Measurements from ENCODE around the gene BTBD18.
"Not testable (repeated sequence)": the region's sequence is repeated elsewhere in the genome, so short reads cannot be mapped to it uniquely, and the experiment has no call there.

BTBD18 gene

GRCh38 chr11:57727185-57727584 is 24.4 kb downstream of the BTBD18 start:
- DNase-seq, result no peak

DNA sequence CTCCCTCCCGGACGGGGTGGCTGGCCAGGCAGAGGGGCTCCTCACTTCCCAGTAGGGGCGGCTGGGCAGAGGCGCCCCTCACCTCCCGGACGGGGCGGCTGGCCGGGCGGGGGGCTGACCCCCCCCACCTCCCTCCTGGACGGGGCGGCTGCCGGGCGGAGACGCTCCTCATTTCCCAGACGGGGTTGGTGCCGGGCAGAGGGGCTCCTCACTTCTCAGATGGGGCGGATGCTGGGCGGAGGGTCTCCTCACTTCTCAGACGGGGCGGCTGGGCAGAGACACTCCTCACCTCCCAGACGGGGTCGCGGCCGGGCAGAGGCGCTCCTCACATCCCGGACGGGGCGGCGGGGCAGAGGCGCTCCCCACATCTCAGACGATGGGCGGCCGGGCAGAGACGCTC is 34.9 kb downstream of the BTBD18 start:
- DNase-seq, result not testable (repeated sequence)

- no peak for DNase-seq
Measured at GRCh38 chr11:57713835-57714234, 37.8 kb downstream of the BTBD18 start.

DNA sequence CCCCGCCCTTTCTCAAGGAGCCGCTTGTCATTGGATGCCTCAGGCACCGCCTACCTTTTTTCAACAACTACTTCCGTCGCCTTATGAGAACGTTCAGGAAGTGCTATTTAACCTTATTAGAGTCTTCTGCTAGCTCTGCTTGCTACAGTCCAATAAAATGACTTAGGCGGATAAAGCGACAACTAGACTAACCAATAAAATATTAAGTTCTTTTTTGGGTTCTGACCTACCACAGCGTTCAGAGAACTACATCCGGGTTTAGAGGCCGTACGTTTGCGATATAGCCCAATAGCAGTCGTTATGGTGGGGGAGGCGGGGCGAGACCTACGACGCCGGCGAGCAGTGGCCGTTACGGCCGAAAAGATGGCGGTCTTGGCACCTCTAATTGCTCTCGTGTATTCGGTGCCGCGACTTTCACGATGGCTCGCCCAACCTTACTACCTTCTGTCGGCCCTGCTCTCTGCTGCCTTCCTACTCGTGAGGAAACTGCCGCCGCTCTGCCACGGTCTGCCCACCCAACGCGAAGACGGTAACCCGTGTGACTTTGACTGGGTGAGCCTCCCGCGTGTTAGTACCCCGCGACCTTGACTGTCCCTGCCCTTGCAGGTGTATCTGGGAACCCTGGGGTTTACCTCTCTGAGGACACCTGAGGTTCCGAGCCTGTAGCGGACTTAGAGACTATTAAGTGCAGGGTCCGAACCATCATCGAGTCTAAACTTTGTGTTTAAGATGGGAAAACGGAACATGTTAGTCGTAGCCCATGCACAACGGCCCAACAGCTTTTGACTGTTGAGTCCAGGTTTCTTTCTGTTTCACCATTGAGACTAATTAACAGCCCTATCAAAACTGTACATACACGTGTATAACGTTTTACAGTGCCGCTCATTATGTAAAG is 39.1 kb downstream of the BTBD18 start, which contains the start of gene TMX2:
Gene TMX2, plus strand, starts transcription at position 338 of the 895 bp plus-strand sequence. Its CDS starts 26 bp downstream, at position 364.
- peak; percentile 83 for DNase-seq

DNA sequence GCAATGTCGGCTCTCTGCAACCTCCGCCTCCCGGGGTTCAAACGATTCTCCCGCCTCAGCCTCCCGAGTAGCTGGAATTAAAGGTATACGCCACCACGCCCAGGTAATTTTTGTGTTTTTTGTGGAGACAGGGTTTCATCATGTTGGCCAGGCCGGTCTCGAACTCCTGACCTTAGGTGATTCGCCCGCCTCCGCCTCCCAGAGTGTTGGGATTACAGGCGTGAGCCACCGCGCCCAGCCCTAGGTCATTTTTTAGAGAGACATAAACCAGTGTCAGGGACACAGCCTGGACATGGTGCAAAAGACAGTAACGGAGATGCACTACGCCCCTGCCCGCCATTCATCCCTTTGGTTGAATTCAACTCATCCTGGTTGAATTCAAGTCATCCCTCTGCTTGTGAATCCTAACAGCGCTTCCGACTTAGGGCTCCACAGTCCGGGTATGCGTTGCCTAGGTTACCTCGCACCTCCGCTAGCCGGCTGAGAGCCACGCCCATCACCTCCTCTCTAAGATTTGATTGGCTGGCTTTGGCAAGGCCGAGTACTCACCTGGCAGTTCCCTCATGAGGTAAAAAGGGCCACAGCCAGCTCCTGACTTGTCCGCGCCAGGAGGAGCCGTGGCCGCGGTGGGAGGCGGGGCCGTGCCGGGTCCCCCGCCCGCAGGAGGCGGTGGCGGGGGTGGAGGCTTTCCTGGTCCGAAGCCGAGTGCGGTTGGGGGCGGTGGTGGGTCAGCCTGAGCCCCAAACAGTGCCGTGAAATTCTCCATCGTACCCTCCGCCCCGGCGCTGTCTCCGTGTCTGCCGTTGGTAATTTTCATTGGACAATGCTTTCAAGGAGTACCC is 40.0 kb downstream of the BTBD18 start, which contains the start of gene MED19:
Gene MED19, minus strand, starts transcription at position 802 of the 842 bp plus-strand sequence. Its CDS starts 36 bp downstream, at position 766.
- peak; percentile 75 for DNase-seq

DNA sequence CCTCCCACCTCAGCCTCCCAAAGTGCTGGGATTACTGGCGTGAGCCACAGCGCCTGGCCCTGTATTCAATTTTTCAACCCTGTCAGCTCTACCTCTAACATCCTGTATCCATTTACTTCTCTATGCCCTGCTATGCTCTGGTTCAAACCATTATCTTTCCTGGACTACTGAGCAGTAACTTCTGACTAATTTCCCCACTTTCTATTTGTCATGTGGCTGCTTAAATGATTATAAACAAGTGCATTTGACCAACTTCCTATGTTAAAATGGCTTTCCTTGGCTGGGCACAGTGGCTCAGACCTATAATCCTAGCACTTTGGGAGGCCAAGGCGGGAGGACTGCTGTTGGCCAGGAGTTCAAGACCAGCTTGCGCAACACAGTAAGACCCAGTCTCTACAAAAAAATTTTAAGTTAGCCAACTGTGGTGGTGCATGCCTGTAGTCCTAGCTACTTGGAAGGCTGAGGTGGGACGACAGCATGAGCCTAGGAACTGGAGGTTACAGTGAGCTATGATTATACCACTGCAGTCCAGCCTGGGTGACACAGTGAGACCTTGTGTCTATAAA is 41.7 kb downstream of the BTBD18 start:
- no peak for DNase-seq

DNA sequence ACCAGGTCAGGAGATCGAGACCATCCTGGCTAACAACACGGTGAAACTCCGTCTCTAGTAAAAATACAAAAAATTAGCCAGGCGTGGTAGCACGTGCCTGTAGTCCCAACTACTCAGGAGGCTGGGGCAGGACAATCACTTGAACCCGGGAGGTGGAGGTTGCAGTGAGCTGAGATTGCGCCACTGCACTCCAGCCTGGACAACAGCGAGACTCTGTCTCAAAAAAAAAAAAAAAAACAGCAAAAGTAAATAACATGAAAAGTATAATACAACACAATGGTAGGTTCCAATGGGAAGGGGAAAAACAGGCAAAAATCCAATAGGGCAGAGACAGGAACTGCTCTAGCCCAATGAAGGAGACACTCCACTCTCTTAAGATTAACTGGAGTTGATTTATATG is 46.2 kb downstream of the BTBD18 start:
- DNase-seq, result not testable (repeated sequence)

DNA sequence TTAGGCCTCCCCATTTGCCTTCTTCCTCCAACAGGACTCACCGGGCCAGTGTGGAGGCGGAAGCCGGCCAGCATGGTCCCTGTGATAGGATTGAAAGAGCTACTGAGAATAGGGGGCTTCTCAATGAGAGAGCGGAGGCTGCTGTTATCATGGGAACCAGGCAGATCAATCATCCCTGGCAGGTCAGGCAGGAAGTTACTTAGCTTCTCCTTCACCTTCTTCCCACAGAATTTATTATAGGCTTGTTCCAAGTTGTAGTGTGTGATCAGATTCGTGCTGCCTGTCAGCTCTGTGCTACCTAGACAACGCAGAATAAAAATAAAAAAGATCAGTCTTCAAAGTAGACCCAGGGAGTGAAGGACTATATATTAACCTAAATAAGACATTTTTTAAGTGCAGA is 46.7 kb downstream of the BTBD18 start:
- DNase-seq, result no peak

DNA sequence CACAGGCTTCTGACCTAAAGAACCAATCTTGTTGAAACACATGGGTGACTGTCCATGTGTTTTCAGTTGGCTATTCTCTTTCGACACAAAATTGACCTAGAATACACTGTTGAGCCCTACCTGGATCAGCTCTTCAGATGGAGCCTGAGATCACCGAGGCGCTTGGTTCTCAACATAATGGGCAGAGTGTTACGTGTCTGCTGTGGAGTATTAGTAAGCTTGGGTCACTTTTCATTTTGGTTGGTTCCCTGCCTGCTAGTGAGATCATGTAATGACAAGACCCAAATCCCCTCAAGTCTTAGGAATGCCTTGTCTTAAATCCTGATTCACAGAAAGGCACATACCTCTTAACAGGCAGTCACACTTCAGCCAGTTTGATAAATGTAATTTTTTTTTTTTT is 48.3 kb downstream of the BTBD18 start:
- no peak for DNase-seq

DNA sequence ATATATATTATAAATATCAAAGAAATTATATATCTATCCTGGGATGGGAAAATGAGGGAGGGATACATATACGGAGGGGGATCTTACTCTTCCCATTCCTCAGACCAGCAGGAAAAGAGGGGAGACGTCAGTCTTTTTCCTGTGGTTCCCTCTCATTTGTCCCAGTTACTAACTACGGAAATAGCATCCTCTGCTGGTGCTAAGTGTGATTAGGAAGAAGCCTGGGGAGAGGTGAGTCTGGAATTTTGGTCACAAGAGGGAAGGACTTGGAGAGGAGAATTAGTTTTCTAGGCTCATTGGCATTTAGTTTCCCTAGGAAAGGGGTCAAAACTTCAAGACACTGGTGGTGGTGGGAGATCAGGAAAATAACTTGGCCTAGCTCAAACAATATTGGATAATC is 51.2 kb downstream of the BTBD18 start:
- no peak for DNase-seq

- no peak for DNase-seq
Measured at GRCh38 chr11:57699813-57700212, 51.8 kb downstream of the BTBD18 start.

- no peak for DNase-seq
Measured at GRCh38 chr11:57698843-57699365, 52.7 kb downstream of the BTBD18 start.

Data from activated T-cell treated with anti-CD3 and anti-CD28 coated beads, Interleukin-2, amount 50 U/mL, for 1 hour (primary cell).